ENCODE results near the gene CLDND2. TPM values are rescaled to one million over a fixed set of nuclear protein-coding genes. Genes with fewer than 3 reads are reported as not detected.
A peak's percentile ranks its signal among the peaks of the same experiment; 100 is the strongest.

Gene CLDND2
- total and polyA plus RNA-seq, 10 of the 15 experiments (the other 5 are each of a cell fraction or from before 2014, with no cell fraction given): 0.24 to 7.1 (median 1.8) TPM; not detected in 1

DNA sequence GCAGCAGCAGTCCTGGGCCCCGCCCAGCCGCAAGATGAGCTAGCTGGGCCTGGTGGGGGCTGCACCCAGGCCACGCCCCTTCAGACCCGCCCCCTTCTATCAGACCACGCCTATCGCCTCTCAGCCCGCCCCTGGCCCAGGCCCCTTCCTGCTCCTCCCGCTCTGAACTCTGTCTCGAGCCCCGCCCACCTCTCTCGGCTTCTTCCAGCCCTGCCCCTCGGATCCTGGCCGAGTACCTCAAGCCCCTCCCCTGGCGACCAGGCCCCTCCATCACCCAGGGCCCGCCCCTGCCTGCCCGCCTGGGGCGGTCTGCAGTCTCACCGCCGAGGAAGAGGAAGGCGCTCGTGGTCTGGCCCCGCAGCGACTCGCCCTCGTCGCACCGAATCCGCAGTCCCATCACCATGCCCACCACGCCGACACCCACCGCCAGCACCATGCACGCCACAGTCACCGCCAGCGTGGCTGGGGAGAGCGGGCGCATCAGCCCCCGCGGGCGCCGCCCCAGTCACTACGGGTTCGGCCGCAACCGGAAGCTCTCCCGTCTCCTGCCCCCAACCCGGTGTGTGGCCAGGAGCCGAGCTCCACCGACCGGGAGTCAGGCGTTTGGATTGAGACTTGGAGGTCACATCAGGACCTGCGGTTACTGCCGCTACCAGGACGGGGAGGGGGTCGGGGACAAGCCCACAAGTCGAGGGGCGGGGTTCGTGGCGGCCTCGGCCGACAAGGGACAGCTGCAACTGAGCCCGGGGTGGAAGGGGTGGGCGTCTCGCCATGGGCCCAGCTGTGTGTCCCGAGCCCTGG lies 1.0 kb downstream of the CLDND2 start (continued):
- TF ChIP-seq, protein P1, sequence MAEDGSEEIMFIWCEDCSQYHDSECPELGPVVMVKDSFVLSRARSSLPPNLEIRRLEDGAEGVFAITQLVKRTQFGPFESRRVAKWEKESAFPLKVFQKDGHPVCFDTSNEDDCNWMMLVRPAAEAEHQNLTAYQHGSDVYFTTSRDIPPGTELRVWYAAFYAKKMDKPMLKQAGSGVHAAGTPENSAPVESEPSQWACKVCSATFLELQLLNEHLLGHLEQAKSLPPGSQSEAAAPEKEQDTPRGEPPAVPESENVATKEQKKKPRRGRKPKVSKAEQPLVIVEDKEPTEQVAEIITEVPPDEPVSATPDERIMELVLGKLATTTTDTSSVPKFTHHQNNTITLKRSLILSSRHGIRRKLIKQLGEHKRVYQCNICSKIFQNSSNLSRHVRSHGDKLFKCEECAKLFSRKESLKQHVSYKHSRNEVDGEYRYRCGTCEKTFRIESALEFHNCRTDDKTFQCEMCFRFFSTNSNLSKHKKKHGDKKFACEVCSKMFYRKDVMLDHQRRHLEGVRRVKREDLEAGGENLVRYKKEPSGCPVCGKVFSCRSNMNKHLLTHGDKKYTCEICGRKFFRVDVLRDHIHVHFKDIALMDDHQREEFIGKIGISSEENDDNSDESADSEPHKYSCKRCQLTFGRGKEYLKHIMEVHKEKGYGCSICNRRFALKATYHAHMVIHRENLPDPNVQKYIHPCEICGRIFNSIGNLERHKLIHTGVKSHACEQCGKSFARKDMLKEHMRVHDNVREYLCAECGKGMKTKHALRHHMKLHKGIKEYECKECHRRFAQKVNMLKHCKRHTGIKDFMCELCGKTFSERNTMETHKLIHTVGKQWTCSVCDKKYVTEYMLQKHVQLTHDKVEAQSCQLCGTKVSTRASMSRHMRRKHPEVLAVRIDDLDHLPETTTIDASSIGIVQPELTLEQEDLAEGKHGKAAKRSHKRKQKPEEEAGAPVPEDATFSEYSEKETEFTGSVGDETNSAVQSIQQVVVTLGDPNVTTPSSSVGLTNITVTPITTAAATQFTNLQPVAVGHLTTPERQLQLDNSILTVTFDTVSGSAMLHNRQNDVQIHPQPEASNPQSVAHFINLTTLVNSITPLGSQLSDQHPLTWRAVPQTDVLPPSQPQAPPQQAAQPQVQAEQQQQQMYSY (CRISPR knock-in tag; IDR thresholded peaks at IDR 0.05): no peak
- TF ChIP-seq EED (IDR thresholded peaks at IDR 0.05; ENCODE audit: low read depth) (peak; percentile 44), POU2F2 (IDR thresholded peaks at IDR 0.05; ENCODE audit: borderline replicate concordance, low read depth, low read length) (no peak), BRCA1 (IDR thresholded peaks at IDR 0.05; ENCODE audit: low read depth, low read length) (no peak), NFIC (IDR thresholded peaks at IDR 0.05; ENCODE audit: low read depth, low read length) (no peak), STAT1 (conservative IDR thresholded peaks at IDR 0.05) (no peak), RELA (IDR thresholded peaks at IDR 0.05; ENCODE audit: borderline replicate concordance, partially characterized antibody) (peak; percentile 66), PAX5 (IDR thresholded peaks at IDR 0.05; ENCODE audit: borderline replicate concordance, low read depth, low read length) (0 out of 2 replicates have a peak, but pooled peaks have one; percentile 26), WRNIP1 (IDR thresholded peaks at IDR 0.05; ENCODE audit: borderline replicate concordance, low read depth, low read length) (no peak), GATAD2B (conservative IDR thresholded peaks at IDR 0.05; ENCODE audit: low read depth) (peak; percentile 87; the same call in 1 of the 2 replicates), IKZF1 (conservative IDR thresholded peaks at IDR 0.05) (peak; percentile 75), JUNB (IDR thresholded peaks at IDR 0.05) (no peak)
- TF ChIP-seq, protein P2, sequence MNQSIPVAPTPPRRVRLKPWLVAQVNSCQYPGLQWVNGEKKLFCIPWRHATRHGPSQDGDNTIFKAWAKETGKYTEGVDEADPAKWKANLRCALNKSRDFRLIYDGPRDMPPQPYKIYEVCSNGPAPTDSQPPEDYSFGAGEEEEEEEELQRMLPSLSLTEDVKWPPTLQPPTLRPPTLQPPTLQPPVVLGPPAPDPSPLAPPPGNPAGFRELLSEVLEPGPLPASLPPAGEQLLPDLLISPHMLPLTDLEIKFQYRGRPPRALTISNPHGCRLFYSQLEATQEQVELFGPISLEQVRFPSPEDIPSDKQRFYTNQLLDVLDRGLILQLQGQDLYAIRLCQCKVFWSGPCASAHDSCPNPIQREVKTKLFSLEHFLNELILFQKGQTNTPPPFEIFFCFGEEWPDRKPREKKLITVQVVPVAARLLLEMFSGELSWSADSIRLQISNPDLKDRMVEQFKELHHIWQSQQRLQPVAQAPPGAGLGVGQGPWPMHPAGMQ (IDR thresholded peaks at IDR 0.05; ENCODE audit: borderline replicate concordance): peak; percentile 30; the same call in 1 of the 2 replicates
